Measurements from ENCODE around the gene NSDHL. TPM values are rescaled to one million over a fixed set of nuclear protein-coding genes. Genes with fewer than 3 reads are reported as not detected.
"Not testable (repeated sequence)": the region's sequence is repeated elsewhere in the genome, so short reads cannot be mapped to it uniquely, and the experiment has no call there.

NSDHL gene
- total RNA-seq: 10.4 TPM

GRCh38 chrX:152830312-152831305, at the start of gene NSDHL, which contains the start of gene CETN2:
Gene NSDHL (plus strand): TSS chrX:152831063. CDS start chrX:152846325, 15,262 bp downstream.
Gene CETN2 (minus strand): TSS chrX:152830757. CDS start chrX:152830710, 47 bp downstream.
- peak within 1 kb of the TSS; percentile 76 to 85 (median 77) for H3K9ac ChIP-seq (ENCODE audit: low read depth in 1 of 3, low read length in 3 of 3)
- H3K27ac ChIP-seq (ENCODE audit: low read depth, low read length): peak within 1 kb of the TSS; percentile 63
- H3K36me3 ChIP-seq (ENCODE audit: control insufficient read depth in 3 of 3, insufficient read depth in 3 of 3, low read length in 3 of 3): peaks cover 0 to 7% (median 6%) of the 10 kb centered on the region in 3 donors
- H3K9me3 ChIP-seq (ENCODE audit: control insufficient read depth in 3 of 3, low read length in 3 of 3): peaks cover 0 to 1% (median 0%) of the 10 kb centered on the region in 3 donors
- no peaks in the 10 kb centered on the region for H3K27me3 ChIP-seq (ENCODE audit: control insufficient read depth in 3 of 3, insufficient read depth in 3 of 3, low read length in 3 of 3)
- H3K4me1 ChIP-seq (ENCODE audit: control insufficient read depth in 3 of 3, insufficient read depth in 3 of 3, low read length in 3 of 3): peaks cover 13 to 14% (median 13%) of the 10 kb centered on the region in 3 donors
- H3K4me3 ChIP-seq (ENCODE audit: low read length in 3 of 3): peak within 1 kb of the TSS; percentile 83 to 85 (median 83)

GRCh38 chrX:152787062-152787461, 43.8 kb upstream of the NSDHL start:
- not testable (repeated sequence) for H3K36me3 ChIP-seq (ENCODE audit: control insufficient read depth in 3 of 3, insufficient read depth in 3 of 3, low read length in 3 of 3); H3K9me3 ChIP-seq (ENCODE audit: control insufficient read depth in 3 of 3, low read length in 3 of 3); H3K9ac ChIP-seq (ENCODE audit: low read depth in 1 of 3, low read length in 3 of 3); H3K4me1 ChIP-seq (ENCODE audit: control insufficient read depth in 3 of 3, insufficient read depth in 3 of 3, low read length in 3 of 3); H3K27me3 ChIP-seq (ENCODE audit: control insufficient read depth in 3 of 3, insufficient read depth in 3 of 3, low read length in 3 of 3); H3K27ac ChIP-seq (ENCODE audit: low read depth, low read length); H3K4me3 ChIP-seq (ENCODE audit: low read length in 3 of 3)

- no peaks in the 10 kb centered on the region for H3K27me3 ChIP-seq (ENCODE audit: control insufficient read depth in 3 of 3, insufficient read depth in 3 of 3, low read length in 3 of 3)
- no peak overlapping the region for H3K4me3 ChIP-seq (ENCODE audit: low read length in 3 of 3)
Observed at GRCh38 chrX:152798945-152799344, 31.9 kb upstream of the NSDHL start.

DNA sequence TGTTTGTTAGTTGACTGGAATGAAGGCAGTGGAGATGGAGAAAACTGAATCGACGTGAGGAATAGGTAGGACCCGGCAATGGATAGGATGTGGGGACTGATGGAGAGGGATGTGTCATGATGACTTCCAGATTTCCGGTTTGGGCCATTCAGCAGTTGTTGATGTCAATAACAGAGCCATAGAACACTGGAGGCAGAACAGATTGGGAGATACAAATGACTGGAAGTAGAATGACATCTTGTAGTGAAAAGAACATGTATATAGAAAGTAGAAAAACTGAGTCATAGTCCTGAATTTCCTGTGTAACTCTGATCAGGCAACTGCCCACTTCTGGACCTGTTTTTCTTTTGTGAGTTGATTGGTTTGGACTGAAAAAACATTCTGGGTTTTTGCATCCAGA, 24.8 kb upstream of the NSDHL start:
- Histone ChIP-seq H3K9ac (ENCODE audit: low read depth in 1 of 3, low read length in 3 of 3) (no peak overlapping the region), H3K4me3 (ENCODE audit: low read length in 3 of 3) (no peak overlapping the region), H3K4me1 (ENCODE audit: control insufficient read depth in 3 of 3, insufficient read depth in 3 of 3, low read length in 3 of 3) (no peaks in the 10 kb centered on the region), H3K9me3 (ENCODE audit: control insufficient read depth in 3 of 3, low read length in 3 of 3) (no peaks in the 10 kb centered on the region), H3K36me3 (ENCODE audit: control insufficient read depth in 3 of 3, insufficient read depth in 3 of 3, low read length in 3 of 3) (no peaks in the 10 kb centered on the region), H3K27ac (ENCODE audit: low read depth, low read length) (no peak overlapping the region), H3K27me3 (ENCODE audit: control insufficient read depth in 3 of 3, insufficient read depth in 3 of 3, low read length in 3 of 3) (no peaks in the 10 kb centered on the region)

More at GRCh38 chrX:152798945-152799344, 31.9 kb upstream of the NSDHL start:
- H3K9ac ChIP-seq (ENCODE audit: low read depth in 1 of 3, low read length in 3 of 3): no peak overlapping the region
- H3K4me1 ChIP-seq (ENCODE audit: control insufficient read depth in 3 of 3, insufficient read depth in 3 of 3, low read length in 3 of 3): no peaks in the 10 kb centered on the region
- no peaks in the 10 kb centered on the region for H3K36me3 ChIP-seq (ENCODE audit: control insufficient read depth in 3 of 3, insufficient read depth in 3 of 3, low read length in 3 of 3)
- H3K27ac ChIP-seq (ENCODE audit: low read depth, low read length): no peak overlapping the region
- H3K9me3 ChIP-seq (ENCODE audit: control insufficient read depth in 3 of 3, low read length in 3 of 3): no peaks in the 10 kb centered on the region

DNA sequence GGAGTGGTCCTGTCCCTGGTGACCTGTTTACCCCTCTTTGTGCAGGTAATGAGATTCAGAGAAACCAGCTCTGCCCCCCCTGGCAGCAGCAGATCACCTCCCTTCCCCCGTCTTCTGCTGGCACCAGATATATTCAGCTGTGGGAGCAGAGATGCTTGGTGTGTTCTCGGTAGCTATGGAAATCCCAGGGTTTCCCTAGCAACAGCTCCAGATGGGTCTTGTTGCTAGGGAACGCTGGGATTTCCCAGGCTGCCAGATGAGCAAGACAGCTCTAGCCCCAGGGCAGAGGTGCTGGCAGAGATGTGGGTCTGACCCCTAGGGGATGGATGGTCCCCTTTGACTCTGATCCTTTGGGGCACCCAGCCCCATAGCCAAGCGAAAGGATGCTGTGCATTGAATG, 20.5 kb upstream of the NSDHL start:
- H3K9ac ChIP-seq (ENCODE audit: low read depth in 1 of 3, low read length in 3 of 3): no peak overlapping the region
- no peak overlapping the region for H3K27ac ChIP-seq (ENCODE audit: low read depth, low read length)

GRCh38 chrX:152813206-152813605, 17.7 kb upstream of the NSDHL start:
- Histone ChIP-seq H3K27ac (ENCODE audit: low read depth, low read length) (no peak overlapping the region), H3K27me3 (ENCODE audit: control insufficient read depth in 3 of 3, insufficient read depth in 3 of 3, low read length in 3 of 3) (no peaks in the 10 kb centered on the region), H3K9me3 (ENCODE audit: control insufficient read depth in 3 of 3, low read length in 3 of 3) (no peaks in the 10 kb centered on the region), H3K9ac (ENCODE audit: low read depth in 1 of 3, low read length in 3 of 3) (no peak overlapping the region), H3K4me3 (ENCODE audit: low read length in 3 of 3) (no peak overlapping the region), H3K36me3 (ENCODE audit: control insufficient read depth in 3 of 3, insufficient read depth in 3 of 3, low read length in 3 of 3) (no peaks in the 10 kb centered on the region), H3K4me1 (ENCODE audit: control insufficient read depth in 3 of 3, insufficient read depth in 3 of 3, low read length in 3 of 3) (no peaks in the 10 kb centered on the region)

More for the DNA sequence above, 20.5 kb upstream of the NSDHL start:
- H3K9me3 ChIP-seq (ENCODE audit: control insufficient read depth in 3 of 3, low read length in 3 of 3): no peaks in the 10 kb centered on the region
- H3K27me3 ChIP-seq (ENCODE audit: control insufficient read depth in 3 of 3, insufficient read depth in 3 of 3, low read length in 3 of 3): no peaks in the 10 kb centered on the region
- H3K4me3 ChIP-seq (ENCODE audit: low read length in 3 of 3): no peak overlapping the region
- H3K36me3 ChIP-seq (ENCODE audit: control insufficient read depth in 3 of 3, insufficient read depth in 3 of 3, low read length in 3 of 3): no peaks in the 10 kb centered on the region
- H3K4me1 ChIP-seq (ENCODE audit: control insufficient read depth in 3 of 3, insufficient read depth in 3 of 3, low read length in 3 of 3): no peaks in the 10 kb centered on the region

DNA sequence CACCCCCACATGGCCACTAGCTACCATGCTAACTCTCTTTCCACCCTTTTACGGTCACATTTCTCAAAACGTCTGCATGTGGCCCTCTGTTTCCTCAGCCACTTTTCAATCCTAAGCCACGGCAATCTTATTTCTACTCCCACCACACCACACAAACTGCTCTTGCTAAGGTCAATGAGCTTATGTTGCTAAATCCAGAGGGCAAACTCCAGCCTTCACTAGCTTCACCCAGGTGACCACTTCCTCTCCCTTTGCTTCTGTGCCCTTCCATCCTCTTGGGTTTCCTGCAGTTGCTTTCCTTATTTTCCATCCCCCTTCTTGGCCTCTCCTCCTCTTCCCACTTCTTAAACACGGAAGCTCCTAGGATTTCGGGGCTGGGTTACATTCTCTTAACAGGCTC, 16.8 kb upstream of the NSDHL start:
- no peaks in the 10 kb centered on the region for H3K36me3 ChIP-seq (ENCODE audit: control insufficient read depth in 3 of 3, insufficient read depth in 3 of 3, low read length in 3 of 3)
- H3K9me3 ChIP-seq (ENCODE audit: control insufficient read depth in 3 of 3, low read length in 3 of 3): no peaks in the 10 kb centered on the region
- H3K27ac ChIP-seq (ENCODE audit: low read depth, low read length): no peak overlapping the region
- no peak overlapping the region for H3K4me3 ChIP-seq (ENCODE audit: low read length in 3 of 3)
- no peaks in the 10 kb centered on the region for H3K27me3 ChIP-seq (ENCODE audit: control insufficient read depth in 3 of 3, insufficient read depth in 3 of 3, low read length in 3 of 3)
- H3K4me1 ChIP-seq (ENCODE audit: control insufficient read depth in 3 of 3, insufficient read depth in 3 of 3, low read length in 3 of 3): no peaks in the 10 kb centered on the region
- H3K9ac ChIP-seq (ENCODE audit: low read depth in 1 of 3, low read length in 3 of 3): no peak overlapping the region

DNA sequence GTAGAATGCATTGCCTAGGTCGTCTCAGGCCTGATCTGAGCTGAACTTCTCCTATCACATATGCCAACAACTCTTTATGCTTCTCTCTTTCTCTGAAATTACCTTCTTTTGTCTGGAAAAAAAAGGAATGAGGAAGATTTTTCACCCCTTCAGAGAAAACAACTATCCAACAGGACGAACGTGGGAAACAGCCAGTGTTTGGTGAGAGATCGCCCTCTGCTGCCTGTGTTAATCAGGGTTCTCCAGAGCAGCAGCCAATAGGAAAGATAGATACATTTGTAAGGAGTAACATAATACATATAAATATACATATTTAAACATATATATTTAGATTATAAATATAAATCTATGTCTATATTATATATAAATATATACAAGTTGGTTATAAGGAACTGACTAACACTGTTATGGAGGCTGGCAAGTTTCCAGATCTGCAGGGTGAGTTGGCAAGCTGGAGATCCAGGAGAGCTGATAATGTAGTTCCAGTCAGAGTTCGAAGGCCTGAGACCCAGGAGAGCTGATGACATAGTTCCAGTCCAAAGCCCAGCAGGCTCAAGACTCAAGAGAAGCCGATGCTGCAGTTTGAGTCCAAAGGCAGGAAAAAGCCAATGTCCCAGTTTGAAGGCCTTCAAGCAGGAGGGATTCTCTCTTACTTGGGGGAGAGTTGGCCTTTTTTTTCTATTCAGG, 13.6 kb upstream of the NSDHL start:
- H3K4me1 ChIP-seq (ENCODE audit: control insufficient read depth in 3 of 3, insufficient read depth in 3 of 3, low read length in 3 of 3): no peaks in the 10 kb centered on the region
- H3K27ac ChIP-seq (ENCODE audit: low read depth, low read length): no peak overlapping the region
- no peaks in the 10 kb centered on the region for H3K36me3 ChIP-seq (ENCODE audit: control insufficient read depth in 3 of 3, insufficient read depth in 3 of 3, low read length in 3 of 3)
- no peak overlapping the region for H3K9ac ChIP-seq (ENCODE audit: low read depth in 1 of 3, low read length in 3 of 3)
- H3K27me3 ChIP-seq (ENCODE audit: control insufficient read depth in 3 of 3, insufficient read depth in 3 of 3, low read length in 3 of 3): no peaks in the 10 kb centered on the region
- H3K9me3 ChIP-seq (ENCODE audit: control insufficient read depth in 3 of 3, low read length in 3 of 3): no peaks in the 10 kb centered on the region
- no peak overlapping the region for H3K4me3 ChIP-seq (ENCODE audit: low read length in 3 of 3)

DNA sequence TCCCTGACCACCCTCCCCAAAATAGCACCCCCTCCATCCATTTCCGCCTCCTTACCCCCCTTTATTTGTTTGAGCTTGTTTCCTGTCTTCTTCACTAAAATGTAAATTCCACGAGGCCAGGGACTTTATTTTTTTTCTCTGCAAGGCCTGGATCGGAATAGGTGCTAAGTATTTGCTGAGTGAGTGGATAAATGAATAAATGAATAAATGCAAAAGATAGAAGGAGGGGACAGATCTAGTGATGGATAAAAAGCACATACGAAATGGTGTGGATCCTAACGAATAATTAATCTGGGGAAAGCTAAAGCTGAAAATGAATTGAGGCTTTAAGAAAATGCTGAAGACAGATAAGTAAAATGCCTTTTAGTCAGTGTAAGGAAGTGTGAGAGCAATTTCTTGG, 12.5 kb upstream of the NSDHL start:
- Histone ChIP-seq H3K36me3 (ENCODE audit: control insufficient read depth in 3 of 3, insufficient read depth in 3 of 3, low read length in 3 of 3) (no peaks in the 10 kb centered on the region), H3K4me3 (ENCODE audit: low read length in 3 of 3) (no peak overlapping the region), H3K4me1 (ENCODE audit: control insufficient read depth in 3 of 3, insufficient read depth in 3 of 3, low read length in 3 of 3) (no peaks in the 10 kb centered on the region), H3K27ac (ENCODE audit: low read depth, low read length) (no peak overlapping the region), H3K9ac (ENCODE audit: low read depth in 1 of 3, low read length in 3 of 3) (no peak overlapping the region), H3K9me3 (ENCODE audit: control insufficient read depth in 3 of 3, low read length in 3 of 3) (no peaks in the 10 kb centered on the region), H3K27me3 (ENCODE audit: control insufficient read depth in 3 of 3, insufficient read depth in 3 of 3, low read length in 3 of 3) (no peaks in the 10 kb centered on the region)

GRCh38 chrX:152819266-152819665, 11.6 kb upstream of the NSDHL start:
- no peak overlapping the region for H3K9ac ChIP-seq (ENCODE audit: low read depth in 1 of 3, low read length in 3 of 3)
- H3K36me3 ChIP-seq (ENCODE audit: control insufficient read depth in 3 of 3, insufficient read depth in 3 of 3, low read length in 3 of 3): no peaks in the 10 kb centered on the region
- H3K4me3 ChIP-seq (ENCODE audit: low read length in 3 of 3): no peak overlapping the region
- H3K27me3 ChIP-seq (ENCODE audit: control insufficient read depth in 3 of 3, insufficient read depth in 3 of 3, low read length in 3 of 3): peaks cover 0 to 5% (median 2%) of the 10 kb centered on the region in 3 donors
- no peak overlapping the region for H3K27ac ChIP-seq (ENCODE audit: low read depth, low read length)
- no peaks in the 10 kb centered on the region for H3K9me3 ChIP-seq (ENCODE audit: control insufficient read depth in 3 of 3, low read length in 3 of 3)
- H3K4me1 ChIP-seq (ENCODE audit: control insufficient read depth in 3 of 3, insufficient read depth in 3 of 3, low read length in 3 of 3): no peaks in the 10 kb centered on the region
